WTC11 (cell line): ENCODE measurements around the gene HTR1E. TPM values are rescaled to one million over a fixed set of nuclear protein-coding genes. Genes with fewer than 3 reads are reported as not detected.

Experiments
- ATAC-seq: fragments of 200-7000 bp; cut with Tn5 transposase; 2 replicates; pipeline ENCODE4 v1.10.0; 2021; ENCODE audit warnings: mild to moderate bottlenecking, moderate library complexity
- CTCF ChIA-PET: fragments of 300-600 bp; sonication (Branson Sonifier 250); formaldehyde crosslinking; loops from one replicate; lab custom pipeline; 2021; ENCODE audit warnings: antibody characterized with exemption; lab: Charles Lee
- POLR2A ChIA-PET: fragments of 350-600 bp; sonication (Branson Sonifier 250); formaldehyde crosslinking; loops from one replicate; lab custom pipeline; 2021; ENCODE audit warnings: antibody characterized with exemption; lab: Charles Lee
- DNase-seq: peaks from one replicate; pipeline ENCODE4 v3.0.0; 2021; ENCODE audit warnings: low spot score
- H3K27ac Mint-ChIP-seq: 2 replicates; pipeline ENCODE4 v1.8.0; 2021; ENCODE audit warnings: mixed read lengths
- H3K27me3 Mint-ChIP-seq: 2 replicates; pipeline ENCODE4 v1.8.0; 2021; ENCODE audit warnings: low read depth, mild to moderate bottlenecking, moderate library complexity, mixed read lengths
- H3K36me3 Mint-ChIP-seq: 2 replicates; pipeline ENCODE4 v1.8.0; 2021; ENCODE audit warnings: mixed read lengths
- H3K4me1 Mint-ChIP-seq: 2 replicates; pipeline ENCODE4 v1.8.0; 2022; ENCODE audit warnings: mixed read lengths
- H3K4me3 Mint-ChIP-seq: 2 replicates; pipeline ENCODE4 v1.8.0; 2021; ENCODE audit warnings: mild to moderate bottlenecking, moderate library complexity, mixed read lengths
- H3K9me3 Mint-ChIP-seq: 2 replicates; pipeline ENCODE4 v1.8.0; 2021; ENCODE audit warnings: mixed read lengths
- EMX1 ChIP-seq: fragments of 250-450 bp; sonication (Bioruptor Pico); IDR thresholded peaks from 2 replicates; pipeline ENCODE4 v1.8.0; 2021; ENCODE audit warnings: mild to moderate bottlenecking
- HMGA2 ChIP-seq: fragments of 250-450 bp; sonication (Bioruptor Pico); IDR thresholded peaks from 2 replicates; pipeline ENCODE4 v1.4.0; 2021; ENCODE audit warnings: mild to moderate bottlenecking, moderate library complexity
- OVOL2 ChIP-seq: fragments of 250-450 bp; sonication (Bioruptor Pico); IDR thresholded peaks from 2 replicates; pipeline ENCODE4 v1.9.0; 2021; ENCODE audit warnings: mild to moderate bottlenecking, borderline replicate concordance
- PRRX2 ChIP-seq: fragments of 250-450 bp; sonication (Bioruptor Pico); IDR thresholded peaks from 2 replicates; pipeline ENCODE4 v1.8.0; 2021; ENCODE audit warnings: mild to moderate bottlenecking
- SMAD3 ChIP-seq: sonication (generic); formaldehyde crosslinking; IDR thresholded peaks from 2 replicates; pipeline ENCODE4 v1.8.0; 2022; ENCODE audit warnings: missing genetic modification reagents, mild to moderate bottlenecking, borderline replicate concordance
- SMAD4 ChIP-seq: sonication (generic); formaldehyde crosslinking; IDR thresholded peaks from 2 replicates; pipeline ENCODE4 v1.8.0; 2022; ENCODE audit warnings: mild to moderate bottlenecking, missing genetic modification reagents
- SP1 ChIP-seq: sonication (generic); formaldehyde crosslinking; conservative IDR thresholded peaks from 2 replicates; pipeline ENCODE4 v1.8.1; 2022; ENCODE audit warnings: missing genetic modification reagents
- ZNF317 ChIP-seq: sonication (generic); formaldehyde crosslinking; IDR thresholded peaks from 2 replicates; pipeline ENCODE4 v1.8.1; 2023; ENCODE audit warnings: low read depth, mild to moderate bottlenecking, moderate library complexity, missing genetic modification reagents, borderline replicate concordance
- total RNA-seq: library from RNA; stranded (reverse); gene quantifications from 3 replicates; pipeline ENCODE4 v1.2.3, GENCODE V29; 2021
- TF ChIP-seq, protein P1 (sequence below): fragments of 200-600 bp; IDR thresholded peaks from 2 replicates; pipeline ENCODE4 v1.8.0; 2022; ENCODE audit warnings: antibody characterized with exemption
- TF ChIP-seq, protein P2 (sequence below): sonication (generic); formaldehyde crosslinking; conservative IDR thresholded peaks from 2 replicates; pipeline ENCODE4 v1.8.1; 2022; ENCODE audit warnings: mild to moderate bottlenecking, missing genetic modification reagents
- TF ChIP-seq, protein P3 (sequence below): sonication (generic); formaldehyde crosslinking; IDR thresholded peaks from 2 replicates; pipeline ENCODE4 v1.8.1; 2022; ENCODE audit warnings: missing genetic modification reagents, borderline replicate concordance
- TF ChIP-seq, protein P4 (sequence below): fragments of 250-450 bp; sonication (Bioruptor Pico); IDR thresholded peaks from 2 replicates; pipeline ENCODE4 v1.8.0; 2021; ENCODE audit warnings: mild to moderate bottlenecking
- TF ChIP-seq, protein P5 (sequence below): sonication (generic); formaldehyde crosslinking; IDR thresholded peaks from 2 replicates; pipeline ENCODE4 v1.8.1; 2023; ENCODE audit warnings: mild to moderate bottlenecking, moderate library complexity, missing genetic modification reagents
- TF ChIP-seq, protein P6 (sequence below): sonication (generic); formaldehyde crosslinking; IDR thresholded peaks from 2 replicates; pipeline ENCODE4 v1.8.0; 2023; ENCODE audit warnings: missing genetic modification reagents
- TF ChIP-seq, protein P7 (sequence below): sonication (generic); formaldehyde crosslinking; IDR thresholded peaks from 2 replicates; pipeline ENCODE4 v1.8.1; 2023; ENCODE audit warnings: mild to moderate bottlenecking, missing genetic modification reagents, moderate library complexity
- TF ChIP-seq, protein P8 (sequence below): sonication (generic); formaldehyde crosslinking; IDR thresholded peaks from 2 replicates; pipeline ENCODE4 v1.8.0; 2023; ENCODE audit warnings: mild to moderate bottlenecking, missing genetic modification reagents

Gene HTR1E
- total RNA-seq, 1 experiment from 2014 or later, result 0.09 TPM

DNA sequence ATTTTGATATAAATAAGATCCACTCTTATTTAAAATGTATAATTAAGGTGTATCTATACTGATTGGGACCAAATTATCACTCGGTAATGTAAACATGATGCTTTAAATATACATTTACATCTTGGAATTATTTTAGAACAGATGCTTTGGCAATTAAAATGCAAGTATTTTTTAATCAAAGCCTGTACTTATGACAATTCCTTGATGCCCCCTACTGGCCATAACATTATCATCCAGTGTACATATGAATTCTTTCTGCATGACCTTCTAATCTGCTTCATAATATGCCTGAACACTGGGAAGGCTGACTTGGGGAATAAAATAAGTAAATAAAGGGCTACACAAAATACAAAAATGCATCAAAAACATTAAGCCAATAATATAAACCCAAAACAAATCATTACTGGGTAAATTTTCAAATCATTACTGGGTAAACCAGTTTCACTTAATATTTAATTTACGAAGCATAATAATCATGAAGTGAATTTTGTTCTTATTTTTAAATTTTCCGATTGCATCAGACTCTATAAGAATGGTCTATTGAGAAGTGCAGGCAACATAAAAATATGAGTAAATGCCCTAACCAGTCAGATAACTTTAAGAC, 92.5 kb downstream of the HTR1E start:
- DNase-seq, result no peak
- Mint-ChIP-seq H3K27ac (no peak overlapping the region), H3K4me1 (no peaks in the 10 kb centered on the region), H3K4me3 (no peak overlapping the region)
- ATAC-seq, result no peak
- POLR2A ChIA-PET, result no interaction called here
- TF ChIP-seq OVOL2 (CRISPR knock-in tag), result no peak
- TF ChIP-seq, protein P1, sequence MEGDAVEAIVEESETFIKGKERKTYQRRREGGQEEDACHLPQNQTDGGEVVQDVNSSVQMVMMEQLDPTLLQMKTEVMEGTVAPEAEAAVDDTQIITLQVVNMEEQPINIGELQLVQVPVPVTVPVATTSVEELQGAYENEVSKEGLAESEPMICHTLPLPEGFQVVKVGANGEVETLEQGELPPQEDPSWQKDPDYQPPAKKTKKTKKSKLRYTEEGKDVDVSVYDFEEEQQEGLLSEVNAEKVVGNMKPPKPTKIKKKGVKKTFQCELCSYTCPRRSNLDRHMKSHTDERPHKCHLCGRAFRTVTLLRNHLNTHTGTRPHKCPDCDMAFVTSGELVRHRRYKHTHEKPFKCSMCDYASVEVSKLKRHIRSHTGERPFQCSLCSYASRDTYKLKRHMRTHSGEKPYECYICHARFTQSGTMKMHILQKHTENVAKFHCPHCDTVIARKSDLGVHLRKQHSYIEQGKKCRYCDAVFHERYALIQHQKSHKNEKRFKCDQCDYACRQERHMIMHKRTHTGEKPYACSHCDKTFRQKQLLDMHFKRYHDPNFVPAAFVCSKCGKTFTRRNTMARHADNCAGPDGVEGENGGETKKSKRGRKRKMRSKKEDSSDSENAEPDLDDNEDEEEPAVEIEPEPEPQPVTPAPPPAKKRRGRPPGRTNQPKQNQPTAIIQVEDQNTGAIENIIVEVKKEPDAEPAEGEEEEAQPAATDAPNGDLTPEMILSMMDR, result peak; percentile 19; the same call in 1 of the 2 replicates
- TF ChIP-seq, all 79 proteins: peak for 1
- Mint-ChIP-seq H3K9me3 (peaks cover 22% of the 10 kb centered on the region), H3K27me3 (peaks cover 5% of the 10 kb centered on the region), H3K36me3 (no peaks in the 10 kb centered on the region)
- CTCF ChIA-PET, result no interaction called here

DNA sequence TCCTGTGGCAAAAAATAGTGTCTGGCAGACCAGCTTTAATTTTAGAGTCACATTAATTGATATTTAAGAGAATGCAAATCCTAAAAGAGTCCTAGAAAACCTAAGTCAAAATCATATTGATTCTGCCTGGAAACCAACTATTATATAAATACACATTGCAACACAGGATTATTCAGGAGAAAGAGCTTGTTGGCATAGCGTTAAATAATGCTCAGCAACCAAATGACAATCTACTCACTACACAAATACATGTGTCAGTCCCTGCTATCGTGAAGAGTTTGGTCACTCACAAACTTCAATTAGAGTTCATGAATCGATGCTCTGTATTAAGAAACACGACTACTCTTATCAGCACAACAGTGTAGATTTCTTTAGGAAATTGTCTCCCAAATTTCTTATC, 103.4 kb downstream of the HTR1E start:
- no peak for ATAC-seq
- ChIA-PET CTCF (interaction anchor here (1.4 kb wide), 1 partner anchor 26 kb away, joined by 3 read pairs; no protein-coding TSS in a partner anchor), POLR2A (no interaction called here)
- DNase-seq, result no peak
- no peak overlapping the region for H3K4me3 Mint-ChIP-seq
- H3K9me3 Mint-ChIP-seq, result peaks cover 38% of the 10 kb centered on the region
- no peaks in the 10 kb centered on the region for H3K4me1 Mint-ChIP-seq
- H3K36me3 Mint-ChIP-seq, result 0 out of 2 replicates have a peak, but pooled peaks cover 4% of the 10 kb centered on the region
- peaks cover 19% of the 10 kb centered on the region for H3K27me3 Mint-ChIP-seq
- H3K27ac Mint-ChIP-seq, result no peak overlapping the region
- no peak for TF ChIP-seq SP1 (CRISPR knock-in tag)
- TF ChIP-seq, protein P2, sequence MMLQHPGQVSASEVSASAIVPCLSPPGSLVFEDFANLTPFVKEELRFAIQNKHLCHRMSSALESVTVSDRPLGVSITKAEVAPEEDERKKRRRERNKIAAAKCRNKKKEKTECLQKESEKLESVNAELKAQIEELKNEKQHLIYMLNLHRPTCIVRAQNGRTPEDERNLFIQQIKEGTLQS, result no peak
- TF ChIP-seq SMAD3 (CRISPR knock-in tag), result no peak
- TF ChIP-seq, protein P3, sequence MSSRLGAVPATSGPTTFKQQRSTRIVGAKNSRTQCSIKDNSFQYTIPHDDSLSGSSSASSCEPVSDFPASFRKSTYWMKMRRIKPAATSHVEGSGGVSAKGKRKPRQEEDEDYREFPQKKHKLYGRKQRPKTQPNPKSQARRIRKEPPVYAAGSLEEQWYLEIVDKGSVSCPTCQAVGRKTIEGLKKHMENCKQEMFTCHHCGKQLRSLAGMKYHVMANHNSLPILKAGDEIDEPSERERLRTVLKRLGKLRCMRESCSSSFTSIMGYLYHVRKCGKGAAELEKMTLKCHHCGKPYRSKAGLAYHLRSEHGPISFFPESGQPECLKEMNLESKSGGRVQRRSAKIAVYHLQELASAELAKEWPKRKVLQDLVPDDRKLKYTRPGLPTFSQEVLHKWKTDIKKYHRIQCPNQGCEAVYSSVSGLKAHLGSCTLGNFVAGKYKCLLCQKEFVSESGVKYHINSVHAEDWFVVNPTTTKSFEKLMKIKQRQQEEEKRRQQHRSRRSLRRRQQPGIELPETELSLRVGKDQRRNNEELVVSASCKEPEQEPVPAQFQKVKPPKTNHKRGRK (CRISPR knock-in tag), result no peak
- TF ChIP-seq, protein P4, sequence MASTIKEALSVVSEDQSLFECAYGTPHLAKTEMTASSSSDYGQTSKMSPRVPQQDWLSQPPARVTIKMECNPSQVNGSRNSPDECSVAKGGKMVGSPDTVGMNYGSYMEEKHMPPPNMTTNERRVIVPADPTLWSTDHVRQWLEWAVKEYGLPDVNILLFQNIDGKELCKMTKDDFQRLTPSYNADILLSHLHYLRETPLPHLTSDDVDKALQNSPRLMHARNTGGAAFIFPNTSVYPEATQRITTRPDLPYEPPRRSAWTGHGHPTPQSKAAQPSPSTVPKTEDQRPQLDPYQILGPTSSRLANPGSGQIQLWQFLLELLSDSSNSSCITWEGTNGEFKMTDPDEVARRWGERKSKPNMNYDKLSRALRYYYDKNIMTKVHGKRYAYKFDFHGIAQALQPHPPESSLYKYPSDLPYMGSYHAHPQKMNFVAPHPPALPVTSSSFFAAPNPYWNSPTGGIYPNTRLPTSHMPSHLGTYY (CRISPR knock-in tag), result no peak
- no peak for TF ChIP-seq PRRX2
- TF ChIP-seq EMX1, result no peak
- no peak for TF ChIP-seq HMGA2 (CRISPR knock-in tag)
- TF ChIP-seq, protein P5, sequence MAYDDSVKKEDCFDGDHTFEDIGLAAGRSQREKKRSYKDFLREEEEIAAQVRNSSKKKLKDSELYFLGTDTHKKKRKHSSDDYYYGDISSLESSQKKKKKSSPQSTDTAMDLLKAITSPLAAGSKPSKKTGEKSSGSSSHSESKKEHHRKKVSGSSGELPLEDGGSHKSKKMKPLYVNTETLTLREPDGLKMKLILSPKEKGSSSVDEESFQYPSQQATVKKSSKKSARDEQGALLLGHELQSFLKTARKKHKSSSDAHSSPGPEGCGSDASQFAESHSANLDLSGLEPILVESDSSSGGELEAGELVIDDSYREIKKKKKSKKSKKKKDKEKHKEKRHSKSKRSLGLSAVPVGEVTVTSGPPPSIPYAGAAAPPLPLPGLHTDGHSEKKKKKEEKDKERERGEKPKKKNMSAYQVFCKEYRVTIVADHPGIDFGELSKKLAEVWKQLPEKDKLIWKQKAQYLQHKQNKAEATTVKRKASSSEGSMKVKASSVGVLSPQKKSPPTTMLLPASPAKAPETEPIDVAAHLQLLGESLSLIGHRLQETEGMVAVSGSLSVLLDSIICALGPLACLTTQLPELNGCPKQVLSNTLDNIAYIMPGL (CRISPR knock-in tag), result no peak
- TF ChIP-seq SMAD4 (CRISPR knock-in tag), result no peak
- TF ChIP-seq, protein P6, sequence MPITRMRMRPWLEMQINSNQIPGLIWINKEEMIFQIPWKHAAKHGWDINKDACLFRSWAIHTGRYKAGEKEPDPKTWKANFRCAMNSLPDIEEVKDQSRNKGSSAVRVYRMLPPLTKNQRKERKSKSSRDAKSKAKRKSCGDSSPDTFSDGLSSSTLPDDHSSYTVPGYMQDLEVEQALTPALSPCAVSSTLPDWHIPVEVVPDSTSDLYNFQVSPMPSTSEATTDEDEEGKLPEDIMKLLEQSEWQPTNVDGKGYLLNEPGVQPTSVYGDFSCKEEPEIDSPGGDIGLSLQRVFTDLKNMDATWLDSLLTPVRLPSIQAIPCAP (CRISPR knock-in tag), result no peak
- TF ChIP-seq ZNF317 (CRISPR knock-in tag), result no peak

DNA sequence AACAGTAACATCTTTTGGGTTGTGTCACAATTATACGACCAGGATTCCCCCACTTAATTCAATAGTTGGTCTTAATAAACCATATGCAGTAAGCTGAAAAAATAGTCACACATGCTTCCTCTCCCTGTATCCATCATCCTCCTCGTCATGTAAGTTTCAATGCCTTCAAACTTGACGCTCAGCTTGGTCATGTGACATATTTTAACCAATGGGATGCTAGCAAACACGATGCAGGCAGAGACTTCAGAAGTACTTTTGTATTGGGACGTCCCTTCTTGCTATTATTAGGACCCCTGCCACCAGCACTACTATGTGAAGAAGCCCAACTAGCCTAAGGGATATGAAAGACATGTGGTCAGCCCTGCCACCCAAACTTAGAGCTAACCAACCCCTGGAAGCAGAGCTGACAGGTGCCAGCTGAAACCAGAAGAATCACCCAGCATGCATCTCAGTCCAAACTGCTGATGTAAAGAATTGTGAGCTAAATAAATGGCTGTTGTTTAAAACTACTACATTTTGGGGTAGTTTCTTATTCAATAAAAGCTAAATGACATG, 108.3 kb downstream of the HTR1E start:
- no peaks in the 10 kb centered on the region for H3K4me1 Mint-ChIP-seq
- H3K27me3 Mint-ChIP-seq, result peaks cover 5% of the 10 kb centered on the region; the same call in 1 of the 2 replicates
- no peak for ATAC-seq
- H3K27ac Mint-ChIP-seq, result no peak overlapping the region
- ChIA-PET CTCF (no interaction called here), POLR2A (no interaction called here)
- no peak for DNase-seq
- H3K4me3 Mint-ChIP-seq, result no peak overlapping the region
- TF ChIP-seq, protein P7, sequence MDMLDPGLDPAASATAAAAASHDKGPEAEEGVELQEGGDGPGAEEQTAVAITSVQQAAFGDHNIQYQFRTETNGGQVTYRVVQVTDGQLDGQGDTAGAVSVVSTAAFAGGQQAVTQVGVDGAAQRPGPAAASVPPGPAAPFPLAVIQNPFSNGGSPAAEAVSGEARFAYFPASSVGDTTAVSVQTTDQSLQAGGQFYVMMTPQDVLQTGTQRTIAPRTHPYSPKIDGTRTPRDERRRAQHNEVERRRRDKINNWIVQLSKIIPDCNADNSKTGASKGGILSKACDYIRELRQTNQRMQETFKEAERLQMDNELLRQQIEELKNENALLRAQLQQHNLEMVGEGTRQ (CRISPR knock-in tag), result peak; percentile 51; the same call in 1 of the 2 replicates
- TF ChIP-seq, protein P8, sequence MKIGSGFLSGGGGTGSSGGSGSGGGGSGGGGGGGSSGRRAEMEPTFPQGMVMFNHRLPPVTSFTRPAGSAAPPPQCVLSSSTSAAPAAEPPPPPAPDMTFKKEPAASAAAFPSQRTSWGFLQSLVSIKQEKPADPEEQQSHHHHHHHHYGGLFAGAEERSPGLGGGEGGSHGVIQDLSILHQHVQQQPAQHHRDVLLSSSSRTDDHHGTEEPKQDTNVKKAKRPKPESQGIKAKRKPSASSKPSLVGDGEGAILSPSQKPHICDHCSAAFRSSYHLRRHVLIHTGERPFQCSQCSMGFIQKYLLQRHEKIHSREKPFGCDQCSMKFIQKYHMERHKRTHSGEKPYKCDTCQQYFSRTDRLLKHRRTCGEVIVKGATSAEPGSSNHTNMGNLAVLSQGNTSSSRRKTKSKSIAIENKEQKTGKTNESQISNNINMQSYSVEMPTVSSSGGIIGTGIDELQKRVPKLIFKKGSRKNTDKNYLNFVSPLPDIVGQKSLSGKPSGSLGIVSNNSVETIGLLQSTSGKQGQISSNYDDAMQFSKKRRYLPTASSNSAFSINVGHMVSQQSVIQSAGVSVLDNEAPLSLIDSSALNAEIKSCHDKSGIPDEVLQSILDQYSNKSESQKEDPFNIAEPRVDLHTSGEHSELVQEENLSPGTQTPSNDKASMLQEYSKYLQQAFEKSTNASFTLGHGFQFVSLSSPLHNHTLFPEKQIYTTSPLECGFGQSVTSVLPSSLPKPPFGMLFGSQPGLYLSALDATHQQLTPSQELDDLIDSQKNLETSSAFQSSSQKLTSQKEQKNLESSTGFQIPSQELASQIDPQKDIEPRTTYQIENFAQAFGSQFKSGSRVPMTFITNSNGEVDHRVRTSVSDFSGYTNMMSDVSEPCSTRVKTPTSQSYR, result no peak
- no peaks in the 10 kb centered on the region for H3K36me3 Mint-ChIP-seq
- peaks cover 12% of the 10 kb centered on the region for H3K9me3 Mint-ChIP-seq
